ENCODE results near the gene RPH3AL. TPM values are rescaled to one million over a fixed set of nuclear protein-coding genes. Genes with fewer than 3 reads are reported as not detected.
A peak's percentile ranks its signal among the peaks of the same experiment; 100 is the strongest.

Gene RPH3AL
- polyA plus RNA-seq, 3 donors: 0.71 to 1.9 (median 1.5) TPM

DNA sequence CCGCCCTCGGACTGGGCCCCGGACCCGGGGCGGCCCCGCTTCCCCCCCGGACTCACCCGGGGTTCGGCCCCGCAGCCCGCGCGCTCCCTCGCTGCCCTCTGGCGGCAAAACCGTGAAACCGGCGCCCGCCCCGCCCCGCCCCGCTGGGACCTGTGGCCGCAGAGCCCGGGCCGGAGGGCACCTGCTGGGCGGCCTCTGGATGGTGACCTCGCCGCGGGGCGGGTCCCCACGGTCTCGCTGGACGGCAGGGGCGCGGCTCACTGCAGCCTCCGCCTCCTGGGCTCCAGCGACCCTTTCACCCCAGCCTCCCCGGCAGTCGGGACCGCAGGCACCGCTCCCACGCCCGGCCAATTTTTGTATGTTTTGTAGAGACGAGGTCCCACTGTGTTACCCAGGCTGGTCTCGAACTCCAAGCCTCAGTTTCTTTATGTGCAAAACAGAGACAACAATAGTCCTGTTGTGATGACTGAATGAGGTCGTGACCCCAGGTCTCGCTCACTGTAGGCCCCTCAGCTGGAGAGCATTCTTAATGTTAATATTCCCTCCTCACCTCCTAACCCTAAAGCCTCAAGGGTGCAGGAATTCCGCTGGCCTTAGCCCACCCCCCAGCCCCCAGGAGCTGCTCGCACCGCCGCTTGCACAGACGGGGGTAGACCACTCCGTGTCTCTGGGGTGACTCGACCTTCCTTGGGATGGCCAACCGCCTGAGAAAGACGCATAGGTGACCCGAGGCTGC lies 33.7 kb upstream of the RPH3AL start:
- Histone ChIP-seq H3K9me3 (replicated peaks in 1 of 2; ENCODE audit: control insufficient read depth in 1 of 2, insufficient read depth in 1 of 2, low read length in 2 of 2) (peaks cover 0 to 4% of the 10 kb centered on the region in 2 donors), H3K4me1 (ENCODE audit: control insufficient read depth in 1 of 2, insufficient read depth in 2 of 2, low read length in 2 of 2) (peaks cover 11 to 16% of the 10 kb centered on the region in 2 donors), H4K20me1 (ENCODE audit: insufficient read depth, low read length) (no peaks in the 10 kb centered on the region), H3K27me3 (ENCODE audit: control insufficient read depth in 2 of 2, insufficient read depth in 2 of 2, low read length in 2 of 2) (peaks cover 14 to 32% of the 10 kb centered on the region in 2 donors), H3K4me2 (replicated peaks; ENCODE audit: extremely low read depth, low read length, poor library complexity, severe bottlenecking) (peak overlapping the region; percentile 66), H3K4me3 (replicated peaks in 1 of 3; ENCODE audit: low read depth in 2 of 3, low read length in 3 of 3) (peak overlapping the region in 1 of 3 experiments; percentile 70), H2AFZ (ENCODE audit: insufficient read depth, low read depth, low read length, poor library complexity, severe bottlenecking) (peak overlapping the region; percentile 41), H3K79me2 (ENCODE audit: insufficient read depth, low read length) (no peaks in the 10 kb centered on the region), H3K9ac (ENCODE audit: insufficient read depth, low read length, poor library complexity, severe bottlenecking) (no peak overlapping the region), H3K27ac (ENCODE audit: low read depth in 1 of 2, low read length in 2 of 2) (no peak overlapping the region), H3K36me3 (replicated peaks in 1 of 2; ENCODE audit: control insufficient read depth in 1 of 2, insufficient read depth in 2 of 2, low read length in 2 of 2) (no peaks in the 10 kb centered on the region)
- peak; percentile 74 for TF ChIP-seq CTCF (IDR thresholded peaks at IDR 0.05)
- Mint-ChIP-seq H3K27ac (no peak overlapping the region), H3K4me3 (peak overlapping the region; percentile 75 to 80), H3K4me1 (peaks cover 17% of the 10 kb centered on the region), H3K9me3 (peaks cover 0 to 15% (median 8%) of the 10 kb centered on the region in 7 donors), H3K36me3 (peaks cover 7% of the 10 kb centered on the region in 2 donors), H3K27me3 (ENCODE audit: low read depth in 3 of 3) (peaks cover 48 to 57% (median 50%) of the 10 kb centered on the region in 3 donors)
- DNase-seq: peak; percentile 42 to 62 (median 47)
- intact Hi-C loops (cut with micrococcal nuclease): loop anchor here in 1 of 2 donors (2.0 kb wide), 1 partner anchor 244 kb away; no protein-coding TSS in a partner anchor
- WGBS (ENCODE audit: insufficient coverage): 14% methylated on average over 45 of the region's 57 CpGs

DNA sequence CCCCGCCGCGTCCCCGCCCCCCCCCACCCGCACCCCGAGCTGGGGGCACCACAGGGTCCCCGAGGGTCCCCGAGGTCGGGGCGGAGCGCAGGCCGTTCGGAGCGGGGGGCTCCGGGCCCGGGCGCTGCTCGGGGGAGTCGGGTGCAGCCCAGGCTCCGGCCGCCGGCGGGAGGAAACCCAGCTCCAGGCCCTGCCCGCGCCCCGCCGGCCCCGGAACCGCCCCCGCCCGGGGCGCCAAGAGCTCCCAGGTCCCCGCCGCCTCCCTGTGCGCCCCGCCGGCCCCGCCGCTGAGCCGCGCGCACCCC lies 33.2 kb upstream of the RPH3AL start:
- peak overlapping the region; percentile 66 for H3K4me2 ChIP-seq (replicated peaks; ENCODE audit: extremely low read depth, low read length, poor library complexity, severe bottlenecking)
- no peak overlapping the region for H3K4me3 Mint-ChIP-seq

More for the DNA sequence above, 33.2 kb upstream of the RPH3AL start:
- no peak overlapping the region for H2AFZ ChIP-seq (ENCODE audit: insufficient read depth, low read depth, low read length, poor library complexity, severe bottlenecking)
- no peak overlapping the region for H3K9ac ChIP-seq (ENCODE audit: insufficient read depth, low read length, poor library complexity, severe bottlenecking)
- H3K27ac ChIP-seq (ENCODE audit: low read depth in 1 of 2, low read length in 2 of 2): no peak overlapping the region
- no peaks in the 10 kb centered on the region for H4K20me1 ChIP-seq (ENCODE audit: insufficient read depth, low read length)
- peaks cover 17% of the 10 kb centered on the region for H3K4me1 Mint-ChIP-seq
- H3K36me3 Mint-ChIP-seq: peaks cover 7 to 8% of the 10 kb centered on the region in 2 donors
- WGBS (ENCODE audit: insufficient coverage): 0% methylated on average over 30 of the region's 42 CpGs
- H3K27me3 ChIP-seq (ENCODE audit: control insufficient read depth in 2 of 2, insufficient read depth in 2 of 2, low read length in 2 of 2): peaks cover 14 to 32% of the 10 kb centered on the region in 2 donors
- peaks cover 46 to 57% (median 48%) of the 10 kb centered on the region in 3 donors for H3K27me3 Mint-ChIP-seq (ENCODE audit: low read depth in 3 of 3)
- H3K79me2 ChIP-seq (ENCODE audit: insufficient read depth, low read length): no peaks in the 10 kb centered on the region
- peak overlapping the region in 2 of 3 experiments; percentile 31 to 70 for H3K4me3 ChIP-seq (replicated peaks in 1 of 3; ENCODE audit: low read depth in 2 of 3, low read length in 3 of 3)
- peaks cover 11 to 16% of the 10 kb centered on the region in 2 donors for H3K4me1 ChIP-seq (ENCODE audit: control insufficient read depth in 1 of 2, insufficient read depth in 2 of 2, low read length in 2 of 2)
- intact Hi-C loops (cut with micrococcal nuclease): loop anchor here (2.0 kb wide), 2 partner anchors 241 to 243 kb away; no protein-coding TSS in a partner anchor
- H3K36me3 ChIP-seq (replicated peaks in 1 of 2; ENCODE audit: control insufficient read depth in 1 of 2, insufficient read depth in 2 of 2, low read length in 2 of 2): no peaks in the 10 kb centered on the region
- no peak overlapping the region for H3K27ac Mint-ChIP-seq
- H3K9me3 Mint-ChIP-seq: peaks cover 0 to 15% (median 8%) of the 10 kb centered on the region in 7 donors
- peaks cover 0 to 4% of the 10 kb centered on the region in 2 donors for H3K9me3 ChIP-seq (replicated peaks in 1 of 2; ENCODE audit: control insufficient read depth in 1 of 2, insufficient read depth in 1 of 2, low read length in 2 of 2)
- DNase-seq: no peak
- no peak for TF ChIP-seq CTCF (IDR thresholded peaks at IDR 0.05)
